Esophagus muscularis mucosa (tissue), 3 donors: ENCODE results near the gene ALG5.

Experiments used
- POLR2A ChIP-seq: fragments of 450-650 bp; IDR thresholded peaks from one replicate; pipeline ENCODE4 v1.6.1; 2017; ENCODE audit warnings: antibody characterized with exemption, moderate library complexity, mild to moderate bottlenecking, low read depth
- TF ChIP-seq, protein P1 (sequence below), 3 experiments: fragments of 200-600 bp in 2 of 3; fragments of 450-650 bp in 1 of 3; sonication (generic) in 2 of 3; IDR thresholded peaks; one replicate each; pipeline ENCODE4 v1.5.1; 2017 to 2019; ENCODE audit warnings: antibody characterized with exemption in 3 of 3, mild to moderate bottlenecking in 2 of 3, moderate library complexity in 1 of 3

GRCh38 chr13:36950330-36950729 lies 48.8 kb downstream of the ALG5 start:
- TF ChIP-seq, protein P1, sequence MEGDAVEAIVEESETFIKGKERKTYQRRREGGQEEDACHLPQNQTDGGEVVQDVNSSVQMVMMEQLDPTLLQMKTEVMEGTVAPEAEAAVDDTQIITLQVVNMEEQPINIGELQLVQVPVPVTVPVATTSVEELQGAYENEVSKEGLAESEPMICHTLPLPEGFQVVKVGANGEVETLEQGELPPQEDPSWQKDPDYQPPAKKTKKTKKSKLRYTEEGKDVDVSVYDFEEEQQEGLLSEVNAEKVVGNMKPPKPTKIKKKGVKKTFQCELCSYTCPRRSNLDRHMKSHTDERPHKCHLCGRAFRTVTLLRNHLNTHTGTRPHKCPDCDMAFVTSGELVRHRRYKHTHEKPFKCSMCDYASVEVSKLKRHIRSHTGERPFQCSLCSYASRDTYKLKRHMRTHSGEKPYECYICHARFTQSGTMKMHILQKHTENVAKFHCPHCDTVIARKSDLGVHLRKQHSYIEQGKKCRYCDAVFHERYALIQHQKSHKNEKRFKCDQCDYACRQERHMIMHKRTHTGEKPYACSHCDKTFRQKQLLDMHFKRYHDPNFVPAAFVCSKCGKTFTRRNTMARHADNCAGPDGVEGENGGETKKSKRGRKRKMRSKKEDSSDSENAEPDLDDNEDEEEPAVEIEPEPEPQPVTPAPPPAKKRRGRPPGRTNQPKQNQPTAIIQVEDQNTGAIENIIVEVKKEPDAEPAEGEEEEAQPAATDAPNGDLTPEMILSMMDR (IDR thresholded peaks at IDR 0.05) = no peak
- no peak for TF ChIP-seq POLR2A
